HCT116 (cell line): ENCODE data around the gene AURKA. TPM values are rescaled to one million over a fixed set of nuclear protein-coding genes. Genes with fewer than 3 reads are reported as not detected.

Experiments used
- ATAC-seq: fragments of 200-7000 bp; cut with Tn5 transposase; 2 replicates; pipeline ENCODE4 v1.9.1; 2020; ENCODE audit warnings: mild to moderate bottlenecking, moderate library complexity
- BruUV-seq: library from RNA; stranded (reverse); fragments of 400-500 nt; replicated peaks from 2 replicates; lab custom pipeline; 2021; lab: Mats Ljungman, UMichigan
- CTCF ChIA-PET: fragments of 300-600 bp; sonication (Branson Sonifier 250); formaldehyde crosslinking; loops from one replicate; lab custom pipeline; 2021; ENCODE audit warnings: antibody characterized with exemption; lab: Charles Lee
- POLR2A ChIA-PET: fragments of 300-600, 350-600 bp; sonication (Branson Sonifier 250); formaldehyde crosslinking; loops from one replicate; lab custom pipeline; 2021; ENCODE audit warnings: antibody characterized with exemption; lab: Charles Lee
- RAD21 ChIA-PET, 2 experiments: fragments of 300-600 bp; sonication (Branson Sonifier 250); formaldehyde crosslinking; loops; one replicate each; lab custom pipeline; 2023; ENCODE audit warnings: low total read pairs in 2 of 2; ENCODE audit not compliant: uncharacterized antibody in 2 of 2, unreplicated experiment in 2 of 2, low non-redundant PET in 1 of 2; lab: Charles Lee
- DNase-seq: peaks from one replicate; pipeline ENCODE4 v3.0.0-alpha.2; 2010; ENCODE audit warnings: low read depth, low spot score
- H2AFZ ChIP-seq: fragments of 200-600 bp; shearing (Covaris generic), sonication (generic); 2 replicates; pipeline ENCODE4 v1.6.1; 2017; ENCODE audit warnings: low read depth, mixed run types, mixed read lengths, antibody characterized with exemption, low read length; ENCODE audit not compliant: poor library complexity, severe bottlenecking
- H3K27ac ChIP-seq: 2 replicates; pipeline ENCODE4 v1.5.1; 2012; ENCODE audit warnings: low read depth, low read length
- H3K27me3 ChIP-seq: fragments of 200-600 bp; sonication (generic); 2 replicates; pipeline ENCODE4 v1.6.1; 2016; ENCODE audit warnings: mixed run types, low read length, mixed read lengths; ENCODE audit not compliant: insufficient read depth
- H3K36me3 ChIP-seq, 2 experiments: fragments of 200-500 bp in 1 of 2; fragments of 200-600 bp in 1 of 2; sonication (Bioruptor generic) in 1 of 2; sonication (generic) in 1 of 2; 2 replicates each; pipeline versions ENCODE4 v1.5.1 to v1.6.1; 2014 to 2016; ENCODE audit warnings: low read length in 2 of 2, inconsistent platforms in 1 of 2, mixed read lengths in 1 of 2, mixed run types in 1 of 2; ENCODE audit not compliant: insufficient read depth in 2 of 2, control insufficient read depth in 1 of 2
- H3K4me1 ChIP-seq, 2 experiments: fragments of 200-600 bp in 1 of 2; sonication (generic) in 1 of 2; 2 replicates each; pipeline versions ENCODE4 v1.5.1 to v1.6.1; 2012 to 2017; ENCODE audit warnings: low read length in 2 of 2, inconsistent platforms in 1 of 2, mild to moderate bottlenecking in 1 of 2, mixed read lengths in 1 of 2, mixed run types in 1 of 2, moderate library complexity in 1 of 2; ENCODE audit not compliant: insufficient read depth in 2 of 2, control insufficient read depth in 1 of 2
- H3K4me2 ChIP-seq: fragments of 200-600 bp; sonication (generic); 2 replicates; pipeline ENCODE4 v1.6.1; 2017; ENCODE audit warnings: mixed run types, low read length, mixed read lengths
- H3K4me3 ChIP-seq, 2 experiments: fragments of 200-600 bp in 1 of 2; sonication (generic) in 1 of 2; replicated peaks in 1 of 2; 2 replicates each; pipeline ENCODE4 v1.5.1; 2011 to 2016; ENCODE audit warnings: low read length in 2 of 2, control low read depth in 1 of 2, low read depth in 1 of 2, mild to moderate bottlenecking in 1 of 2, mixed read lengths in 1 of 2, mixed run types in 1 of 2
- H3K79me2 ChIP-seq: fragments of 200-600 bp; sonication (generic); 2 replicates; pipeline ENCODE4 v1.6.1; 2017; ENCODE audit warnings: mild to moderate bottlenecking, mixed run types, low read length, moderate library complexity, mixed read lengths; ENCODE audit not compliant: insufficient read depth
- H3K9ac ChIP-seq: fragments of 200-600 bp; sonication (generic); 2 replicates; pipeline ENCODE4 v1.6.1; 2016; ENCODE audit warnings: low read length, mixed read lengths
- H3K9me2 ChIP-seq: fragments of 200-600 bp; sonication (generic), shearing (Covaris generic); 2 replicates; pipeline ENCODE4 v1.6.1; 2017; ENCODE audit warnings: mixed run types, mild to moderate bottlenecking, moderate library complexity; ENCODE audit not compliant: insufficient read depth
- H3K9me3 ChIP-seq, 2 experiments: fragments of 200-500 bp in 1 of 2; fragments of 200-600 bp in 1 of 2; sonication (Bioruptor generic) in 1 of 2; sonication (generic) in 1 of 2; 2 replicates each; pipeline ENCODE4 v1.6.1; 2014 to 2017; ENCODE audit warnings: low read length in 2 of 2, mixed read lengths in 2 of 2, inconsistent platforms in 1 of 2, low read depth in 1 of 2, mild to moderate bottlenecking in 1 of 2, mixed run types in 1 of 2, moderate library complexity in 1 of 2; ENCODE audit not compliant: control insufficient read depth in 1 of 2, insufficient read depth in 1 of 2
- H4K20me1 ChIP-seq: fragments of 200-600 bp; sonication (generic), shearing (Covaris generic); 2 replicates; pipeline ENCODE4 v1.6.1; 2017; ENCODE audit warnings: mixed run types, mild to moderate bottlenecking, moderate library complexity; ENCODE audit not compliant: insufficient read depth
- CBX3 ChIP-seq: IDR thresholded peaks from 2 replicates; pipeline ENCODE4 v1.6.1; 2012; ENCODE audit warnings: low read depth
- CTCF ChIP-seq, 3 experiments: fragments of 200-600 bp in 1 of 3; sonication (generic) in 1 of 3; IDR thresholded peaks in 2 of 3; conservative IDR thresholded peaks in 1 of 3; 2 replicates each; pipeline ENCODE4 v1.5.1; 2012 to 2017; ENCODE audit warnings: low read depth in 2 of 3, low read length in 2 of 3, antibody characterized with exemption in 1 of 3, borderline replicate concordance in 1 of 3, control low read depth in 1 of 3, mild to moderate bottlenecking in 1 of 3, mixed read lengths in 1 of 3, mixed run types in 1 of 3, moderate library complexity in 1 of 3; ENCODE audit not compliant: insufficient read depth in 1 of 3
- EGR1 ChIP-seq: IDR thresholded peaks from 2 replicates; pipeline ENCODE4 v1.6.1; 2012; ENCODE audit warnings: low read depth
- EZH2phosphoT487 ChIP-seq: fragments of 200-600 bp; IDR thresholded peaks from 2 replicates; pipeline ENCODE4 v1.6.1; 2018; ENCODE audit warnings: antibody characterized with exemption, borderline replicate concordance
- FOSL1 ChIP-seq: IDR thresholded peaks from 2 replicates; pipeline ENCODE4 v1.6.1; 2012; ENCODE audit warnings: low read depth
- POLR2A ChIP-seq: IDR thresholded peaks from 2 replicates; pipeline ENCODE4 v1.7.0; 2011; ENCODE audit warnings: borderline replicate concordance; ENCODE audit not compliant: insufficient read depth, insufficient read length; ENCODE audit errors: extremely low read depth
- POLR2AphosphoS5 ChIP-seq: IDR thresholded peaks from 2 replicates; pipeline ENCODE4 v1.6.1; 2011; ENCODE audit warnings: mild to moderate bottlenecking, low read depth, low read length, moderate library complexity
- SIN3A ChIP-seq: IDR thresholded peaks from 2 replicates; pipeline ENCODE4 v1.6.1; 2012; ENCODE audit warnings: low read depth
- SP1 ChIP-seq: IDR thresholded peaks from 2 replicates; pipeline ENCODE4 v1.6.1; 2012; ENCODE audit warnings: low read depth
- TCF7L2 ChIP-seq: IDR thresholded peaks from 2 replicates; pipeline ENCODE4 v1.7.0; 2011; ENCODE audit warnings: borderline replicate concordance, inconsistent platforms; ENCODE audit not compliant: insufficient read depth, insufficient read length; ENCODE audit errors: extremely low read depth
- YY1 ChIP-seq: IDR thresholded peaks from 2 replicates; pipeline ENCODE4 v1.6.1; 2011; ENCODE audit warnings: low read length, low read depth, moderate library complexity, mild to moderate bottlenecking; ENCODE audit not compliant: insufficient replicate concordance; ENCODE audit errors: extremely low read depth
- ZBTB33 ChIP-seq: IDR thresholded peaks from 2 replicates; pipeline ENCODE4 v1.6.1; 2011; ENCODE audit warnings: mild to moderate bottlenecking, low read length, moderate library complexity; ENCODE audit not compliant: insufficient replicate concordance; ENCODE audit errors: extremely low read depth
- intact Hi-C: fragments of 100-400 bp; cut with micrococcal nuclease; formaldehyde crosslinking; loops from 2 replicates; pipeline ENCODE4 v1.10.0; 2022
- total RNA-seq: library from RNA; stranded (reverse); gene quantifications from one replicate; pipeline ENCODE4 v1.2.1, GENCODE V29; 2021; ENCODE audit not compliant: unreplicated experiment
- TF ChIP-seq, protein P1 (sequence below): IDR thresholded peaks from 2 replicates; pipeline ENCODE4 v1.6.1; 2012

AURKA gene
- total RNA-seq, 1 experiment from 2014 or later: 80.1 TPM

DNA sequence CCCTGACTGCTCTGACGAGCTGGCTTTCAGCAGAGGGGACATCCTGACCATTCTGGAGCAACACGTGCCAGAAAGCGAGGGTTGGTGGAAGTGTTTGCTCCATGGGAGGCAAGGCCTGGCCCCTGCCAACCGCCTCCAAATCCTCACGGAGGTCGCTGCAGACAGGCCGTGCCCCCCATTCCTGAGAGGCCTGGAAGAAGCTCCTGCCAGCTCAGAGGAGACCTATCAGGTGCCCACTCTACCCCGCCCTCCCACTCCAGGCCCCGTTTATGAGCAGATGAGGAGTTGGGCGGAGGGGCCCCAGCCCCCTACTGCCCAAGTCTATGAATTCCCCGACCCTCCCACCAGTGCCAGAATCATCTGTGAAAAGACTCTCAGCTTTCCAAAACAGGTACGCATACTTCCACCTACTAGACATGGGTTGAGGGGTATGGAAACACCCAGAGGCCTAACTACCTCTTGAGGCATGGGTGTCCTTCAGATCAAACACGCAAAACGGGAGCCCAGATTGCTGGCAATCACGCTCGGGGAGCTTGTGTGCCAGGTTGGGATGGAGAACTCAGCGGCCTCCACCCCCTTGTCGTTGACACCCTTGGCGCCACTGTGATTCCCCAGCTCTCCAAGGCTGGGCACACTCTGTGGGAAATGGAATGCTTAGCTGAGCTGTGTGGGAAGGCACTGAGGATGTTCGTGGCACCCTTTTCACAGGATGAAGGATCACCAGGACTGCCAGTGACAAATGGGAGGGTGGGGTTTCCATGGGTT, 45.4 kb upstream of the AURKA start:
- no peak for TF ChIP-seq CTCF (IDR thresholded peaks at IDR 0.05 in 2 of 3, conservative IDR thresholded peaks at IDR 0.05 in 1 of 3; ENCODE audit: borderline replicate concordance in 1 of 3, insufficient read depth in 1 of 3, low read depth in 2 of 3, low read length in 2 of 3)
- no peak for TF ChIP-seq POLR2A
- TF ChIP-seq POLR2AphosphoS5: no peak
- TF ChIP-seq FOSL1: no peak
- TF ChIP-seq EZH2phosphoT487: no peak
- TF ChIP-seq CBX3: no peak
- no peak for TF ChIP-seq SIN3A
- no peak for TF ChIP-seq ZBTB33
- TF ChIP-seq TCF7L2: no peak
- TF ChIP-seq SP1: no peak
- TF ChIP-seq YY1: no peak
- no peak for TF ChIP-seq EGR1
- TF ChIP-seq, protein P1, sequence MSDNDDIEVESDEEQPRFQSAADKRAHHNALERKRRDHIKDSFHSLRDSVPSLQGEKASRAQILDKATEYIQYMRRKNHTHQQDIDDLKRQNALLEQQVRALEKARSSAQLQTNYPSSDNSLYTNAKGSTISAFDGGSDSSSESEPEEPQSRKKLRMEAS: no peak
- TF ChIP-seq, all 23 proteins: peak for 0
- Histone ChIP-seq H3K79me2 (no peaks in the 10 kb centered on the region), H2AFZ (no peak overlapping the region), H3K4me2 (no peak overlapping the region), H3K4me3 (no peak overlapping the region), H3K27ac (no peak overlapping the region), H3K9me2 (no peaks in the 10 kb centered on the region), H3K9me3 (no peaks in the 10 kb centered on the region), H3K27me3 (no peaks in the 10 kb centered on the region), H4K20me1 (no peaks in the 10 kb centered on the region), H3K4me1 (no peaks in the 10 kb centered on the region), H3K36me3 (no peaks in the 10 kb centered on the region), H3K9ac (no peak overlapping the region)
- ATAC-seq (no peak), DNase-seq (no peak)
- ChIA-PET CTCF (no interaction called here), RAD21 (no interaction called here), POLR2A (no interaction called here)
- intact Hi-C loops: no loop called here
- no TSS peak for BruUV-seq
